Smooth muscle cell of trachea (primary cell): ENCODE results near the gene NPRL2. TPM values are rescaled to one million over a fixed set of nuclear protein-coding genes. Genes with fewer than 3 reads are reported as not detected.

Experiments
- total RNA-seq: library from RNA; depleted of rRNA; stranded (reverse); fragments of >200 nt; gene quantifications from 2 replicates; pipeline ENCODE4 v1.2.1, GENCODE V29; 2014

NPRL2 gene
- total RNA-seq = 22.5 and 26.5 TPM in 2 replicates

GRCh38 chr3:50350527-50351322 lies at the start of gene NPRL2, which contains the start of gene CYB561D2:
TSS of gene NPRL2 (minus strand) at chr3:50350775. CDS start at chr3:50350652, 123 bp downstream.
TSS of gene CYB561D2 (plus strand) at chr3:50350862. CDS start at chr3:50351434, 572 bp downstream.

GRCh38 chr3:50358911-50359759 lies 8.6 kb upstream of the NPRL2 start, which contains the start of gene TMEM115:
TSS of gene TMEM115 (minus strand) at chr3:50359521. CDS start at chr3:50359063, 458 bp downstream.

GRCh38 chr3:50345586-50346234 lies 4.9 kb downstream of the NPRL2 start, which contains the start of gene ZMYND10:
TSS of gene ZMYND10 (minus strand) at chr3:50345732. CDS start at chr3:50345579, 153 bp downstream.

GRCh38 chr3:50340448-50341329 lies 9.9 kb downstream of the NPRL2 start, which contains the start of gene RASSF1:
TSS of gene RASSF1 (minus strand) at chr3:50340836. CDS start at chr3:50340805, 31 bp downstream.

GRCh38 chr3:50327943-50328691 lies 22.5 kb downstream of the NPRL2 start, which contains the start of gene TUSC2:
TSS of gene TUSC2 (minus strand) at chr3:50328223. CDS start at chr3:50328099, 124 bp downstream.

GRCh38 chr3:50322386-50323091 lies 28.0 kb downstream of the NPRL2 start, which contains the start of gene HYAL2:
TSS of gene HYAL2 (minus strand) at chr3:50322745. CDS start at chr3:50320489, 2,256 bp downstream.

GRCh38 chr3:50303013-50303815 lies 47.4 kb downstream of the NPRL2 start, which contains the start of gene HYAL1:
TSS of gene HYAL1 (minus strand) at chr3:50303574. CDS start at chr3:50302956, 618 bp downstream.

GRCh38 chr3:50298836-50299637 lies 51.5 kb downstream of the NPRL2 start, which contains the start of the genes HYAL3 and NAA80:
TSS of gene HYAL3 (minus strand) at chr3:50299405. CDS start at chr3:50295602, 3,803 bp downstream.
TSS of gene NAA80 (minus strand) at chr3:50299405. CDS start at chr3:50297463, 1,942 bp downstream.

Other genes starting within 250 kb of the NPRL2 start
- 7.4 and 7.6 TPM in 2 replicates for gene SEMA3F, start 195.5 kb downstream of the NPRL2 start, total RNA-seq
- not detected in 2 replicates for gene GNAT1, start 159.2 kb downstream of the NPRL2 start, total RNA-seq
- not detected in 2 replicates for gene SLC38A3, start 145.5 kb downstream of the NPRL2 start, total RNA-seq
- 340 and 347 TPM in 2 replicates for gene GNAI2, start 114.6 kb downstream of the NPRL2 start, total RNA-seq
- 26.0 and 88.5 TPM in 2 replicates for gene SEMA3B, start 81.6 kb downstream of the NPRL2 start, total RNA-seq
- gene LSMEM2, start 71.7 kb downstream of the NPRL2 start, total RNA-seq = 0.17 TPM in 1 of 2 replicates, not detected in the other
- gene IFRD2, start 58.3 kb downstream of the NPRL2 start, total RNA-seq = 50.6 and 51.2 TPM in 2 replicates
- gene HYAL3, start 51.4 kb downstream of the NPRL2 start, total RNA-seq = 3.3 and 14.9 TPM in 2 replicates
- gene NAA80, start 51.4 kb downstream of the NPRL2 start, total RNA-seq = 5.5 and 6.0 TPM in 2 replicates
- gene HYAL1, start 47.2 kb downstream of the NPRL2 start, total RNA-seq = 4.2 and 6.1 TPM in 2 replicates
- gene HYAL2, start 28.0 kb downstream of the NPRL2 start, total RNA-seq = 46.1 and 86.3 TPM in 2 replicates
- 11.2 and 20.8 TPM in 2 replicates for gene TUSC2, start 22.6 kb downstream of the NPRL2 start, total RNA-seq
- 43.8 and 49.6 TPM in 2 replicates for gene RASSF1, start 9.9 kb downstream of the NPRL2 start, total RNA-seq
- 1.5 and 2.9 TPM in 2 replicates for gene ZMYND10, start 5.0 kb downstream of the NPRL2 start, total RNA-seq
- 29.6 and 38.5 TPM in 2 replicates for gene CYB561D2, start 87 bp upstream of the NPRL2 start, total RNA-seq
- 45.5 and 84.4 TPM in 2 replicates for gene TMEM115, start 8.7 kb upstream of the NPRL2 start, total RNA-seq
- not detected in 2 replicates for gene CACNA2D2, start 152.9 kb upstream of the NPRL2 start, total RNA-seq
- gene C3orf18, start 217.0 kb upstream of the NPRL2 start, total RNA-seq = 22.7 and 32.9 TPM in 2 replicates
- gene HEMK1, start 218.7 kb upstream of the NPRL2 start, total RNA-seq = 13.7 and 20.7 TPM in 2 replicates